ENCODE measurements around the gene CCL18.
"Not testable (repeated sequence)": the region's sequence is repeated elsewhere in the genome, so short reads cannot be mapped to it uniquely, and the experiment has no call there.

The CCL18 gene

GRCh38 chr17:36104701-36105181 lies 40.7 kb downstream of the CCL18 start:
- no peak for DNase-seq

DNA sequence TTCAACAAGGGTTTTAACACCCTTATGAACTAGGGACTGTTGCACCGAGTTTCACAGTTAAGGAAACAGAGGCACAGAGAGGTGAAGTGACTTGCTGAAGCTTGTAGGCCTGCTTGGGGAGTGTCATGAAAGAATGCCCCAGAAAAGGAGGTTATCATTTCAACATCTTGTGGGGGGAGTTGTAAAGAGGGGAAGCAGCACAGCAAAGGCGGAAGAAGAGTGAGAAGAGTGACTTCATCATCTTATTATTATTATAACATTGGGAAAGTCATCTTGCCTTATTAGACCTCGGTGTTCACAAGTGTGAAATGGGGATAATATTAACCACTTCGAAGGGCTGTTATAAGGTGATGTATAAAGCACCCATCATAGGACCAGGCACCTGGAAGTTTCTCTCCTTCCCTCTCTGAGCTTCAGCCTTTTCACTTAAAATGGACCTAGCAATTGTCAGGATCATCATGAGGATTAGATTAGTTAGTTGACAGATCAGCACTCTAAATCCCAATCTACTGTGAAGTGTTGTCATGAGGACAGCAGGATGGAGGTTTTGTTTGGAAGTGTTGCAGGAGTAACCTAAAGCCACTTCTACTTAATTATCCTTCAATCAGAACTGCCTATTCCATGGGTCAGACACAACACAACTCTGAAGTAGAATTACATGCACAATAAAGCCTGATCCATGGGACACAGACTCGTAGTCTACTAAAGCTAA lies 41.9 kb downstream of the CCL18 start:
- no peak for DNase-seq

- no peak for DNase-seq
These were observed 42.4 kb downstream of the CCL18 start for GRCh38 chr17:36106493-36106835.

DNA sequence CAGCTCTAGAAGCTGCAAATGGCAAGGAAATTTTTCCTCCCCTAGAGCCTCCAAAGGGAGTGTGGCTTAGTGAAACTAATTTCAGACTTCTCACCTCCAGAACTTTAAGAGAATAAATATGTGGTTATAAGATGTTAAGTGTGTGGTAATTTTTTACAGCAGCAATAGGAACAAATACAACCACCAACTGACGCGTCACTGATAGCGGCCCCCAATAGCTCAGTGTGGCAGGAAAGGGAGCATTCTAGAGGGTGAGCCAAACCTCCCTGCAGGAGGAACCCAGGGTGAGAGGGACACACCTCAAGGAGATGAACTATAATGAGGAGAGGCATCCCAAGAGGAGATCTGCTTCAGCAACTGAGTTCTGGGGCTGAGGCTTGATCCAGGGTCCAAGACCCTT lies 43.6 kb downstream of the CCL18 start:
- no peak for DNase-seq

GRCh38 chr17:36108265-36108664 lies 44.2 kb downstream of the CCL18 start:
- not testable (repeated sequence) for DNase-seq

GRCh38 chr17:36111068-36111490 lies 47.0 kb downstream of the CCL18 start:
- no peak for DNase-seq

- DNase-seq: no peak
These were observed 48.5 kb downstream of the CCL18 start for GRCh38 chr17:36112572-36112971.

DNA sequence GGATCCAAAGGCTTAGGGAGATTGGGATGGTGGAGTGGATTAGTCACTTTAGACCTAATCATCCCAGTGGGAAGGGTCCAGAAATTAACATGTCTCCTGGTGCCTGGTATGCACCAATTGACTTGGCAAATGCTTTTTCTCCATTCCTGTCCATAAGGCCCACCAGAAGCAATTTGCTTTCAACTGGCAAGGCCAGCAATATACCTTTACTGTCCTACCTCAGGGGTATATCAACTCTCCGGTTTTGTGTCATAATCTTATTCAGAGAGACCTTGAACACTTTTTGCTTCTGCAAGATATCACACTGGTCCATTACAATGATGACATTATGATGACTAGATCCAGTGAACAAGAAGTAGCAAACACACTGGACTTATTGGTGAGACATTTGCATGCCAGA lies 49.1 kb downstream of the CCL18 start:
- not testable (repeated sequence) for DNase-seq

- not testable (repeated sequence) for DNase-seq
These were observed 51.0 kb downstream of the CCL18 start for GRCh38 chr17:36114971-36115648.

DNA sequence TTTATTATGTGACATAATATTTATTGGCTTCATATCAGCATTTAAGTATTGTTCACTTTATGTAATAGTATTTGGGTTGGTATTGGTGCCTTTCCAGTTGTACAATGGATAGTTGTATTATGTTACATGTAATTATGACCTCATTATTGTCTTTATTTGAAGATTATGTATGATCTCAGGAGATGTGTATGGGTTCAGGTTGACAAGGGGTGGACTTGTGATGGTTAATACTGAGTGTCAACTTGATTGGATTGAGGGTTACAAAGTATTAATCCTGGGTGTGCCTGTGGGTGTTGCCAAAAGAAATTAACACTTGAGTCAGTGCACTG lies 51.5 kb downstream of the CCL18 start:
- DNase-seq: not testable (repeated sequence)

DNA sequence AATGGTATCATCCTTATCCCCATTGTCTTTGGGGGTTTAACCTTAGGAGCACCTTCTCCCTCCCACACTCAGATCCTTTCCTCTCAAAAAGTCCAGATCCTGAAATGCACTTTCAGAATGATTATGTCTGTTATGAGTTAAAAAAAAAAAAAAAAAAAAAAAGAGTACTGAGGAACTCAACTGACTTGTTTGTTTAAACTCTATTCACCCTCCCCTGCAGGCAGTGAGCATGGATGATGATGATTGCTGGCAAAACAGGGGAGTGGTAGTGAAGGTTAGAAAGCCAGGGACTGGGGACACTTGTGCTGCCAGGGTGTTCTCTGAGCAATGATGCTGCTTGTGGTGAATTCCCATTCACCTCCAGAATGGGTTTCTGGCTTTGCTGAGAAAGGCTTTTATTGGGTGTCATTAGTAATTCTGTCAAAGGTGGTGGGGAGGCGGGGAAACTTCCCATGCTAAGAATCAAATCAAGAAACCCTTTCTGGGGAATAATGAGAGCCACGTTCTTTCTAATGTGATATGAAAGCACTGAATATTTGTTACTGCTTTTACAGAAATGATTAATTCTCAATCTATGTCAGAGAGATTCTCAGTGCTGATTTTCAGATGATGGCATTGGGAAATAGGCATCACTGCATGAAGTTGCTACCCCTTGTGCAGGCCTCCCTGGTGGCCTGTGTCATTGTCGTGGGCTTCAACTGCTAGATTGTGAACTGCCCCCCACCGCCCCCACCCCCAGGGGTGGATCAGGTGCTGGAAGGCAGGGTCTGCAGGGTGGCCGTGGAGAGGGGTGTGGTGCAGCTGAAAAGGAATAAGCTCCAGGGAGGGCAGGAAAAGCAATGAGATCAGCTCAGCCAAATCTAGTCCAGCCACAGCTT lies 53.7 kb downstream of the CCL18 start:
- no peak for DNase-seq

GRCh38 chr17:36118477-36119353 lies 54.6 kb downstream of the CCL18 start:
- DNase-seq: no peak

DNA sequence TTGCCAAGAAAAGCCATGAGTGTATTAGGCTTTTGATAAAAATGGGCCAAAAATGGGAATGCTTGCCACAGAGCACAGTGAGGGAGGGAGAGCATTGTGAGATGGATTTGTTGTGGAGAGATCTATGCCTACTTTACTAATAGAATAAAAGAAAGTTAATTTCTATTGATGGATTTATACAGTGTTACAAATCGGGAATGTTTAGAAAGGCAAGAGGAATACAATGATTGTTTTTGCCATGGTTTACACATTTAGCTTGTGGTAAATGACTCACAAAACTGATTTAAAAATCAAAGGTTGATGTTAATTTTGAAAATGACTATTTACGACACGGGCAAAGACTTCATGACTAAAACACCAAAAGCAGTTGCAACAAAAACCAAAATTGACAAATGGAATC lies 56.1 kb downstream of the CCL18 start:
- no peak for DNase-seq

- not testable (repeated sequence) for DNase-seq
These were observed 57.0 kb downstream of the CCL18 start for GRCh38 chr17:36121099-36121498.

All from activated CD4-positive, alpha-beta T cell treated with anti-CD3 and anti-CD28 coated beads, Interleukin-2, amount 50 U/mL, for 4 hours (primary cell).